ENCODE measurements around the gene AVPI1. TPM values are rescaled to one million over a fixed set of nuclear protein-coding genes. Genes with fewer than 3 reads are reported as not detected.

The AVPI1 gene
- total RNA-seq, 1 donor from 2014 or later = 1.3 TPM

DNA sequence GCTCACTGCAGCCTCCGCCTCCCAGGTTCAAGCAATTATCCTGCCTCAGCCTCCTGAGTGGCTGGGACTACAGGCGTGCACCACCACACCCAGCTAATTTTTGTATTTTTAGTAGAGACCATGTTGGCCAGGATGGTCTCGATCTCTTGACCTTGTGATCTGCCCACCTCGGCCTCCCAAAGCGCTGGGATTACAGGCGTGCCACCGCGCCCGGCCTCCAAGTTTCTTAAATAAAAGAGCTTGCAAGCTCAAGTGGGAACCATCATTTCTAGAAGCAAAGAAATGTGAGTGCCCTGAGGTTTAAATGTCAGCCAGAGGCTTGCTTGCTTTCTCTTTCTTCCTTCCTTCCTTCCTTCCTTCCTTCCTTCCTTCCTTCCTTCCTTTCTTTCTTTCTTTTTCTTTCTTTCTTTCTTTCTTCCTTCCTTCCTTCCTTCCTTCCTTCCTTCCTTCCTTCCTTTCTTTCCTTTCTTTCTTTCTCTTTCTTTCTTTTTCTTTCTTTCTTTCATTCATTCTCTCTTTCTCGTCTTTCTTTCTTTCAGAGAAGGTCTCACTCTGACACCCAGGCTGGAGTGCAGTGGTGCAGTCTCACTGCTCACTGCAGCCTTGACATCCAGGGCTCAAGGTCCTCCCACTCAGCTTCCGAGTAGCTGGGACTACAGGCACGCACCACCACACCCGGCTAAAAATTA, 44.4 kb downstream of the AVPI1 start:
- intact Hi-C loops (cut with micrococcal nuclease) = loop anchor here (5.0 kb wide), 2 partner anchors 240 to 810 kb away; partner anchors contain the start of genes LCOR and RRP12

GRCh38 chr10:97640868-97641811, 45.9 kb downstream of the AVPI1 start:
- intact Hi-C loops (cut with micrococcal nuclease) = loop anchor here (1.0 to 5.0 kb wide), 8 partner anchors 8 to 809 kb away; partner anchors contain the start of genes AVPI1, EXOSC1, LCOR and MMS19

GRCh38 chr10:97640174-97640867, 46.7 kb downstream of the AVPI1 start, which contains the start of gene PI4K2A:
PI4K2A (plus strand) TSS chr10:97640671; CDS start chr10:97640743, 72 bp downstream.
- intact Hi-C loops (cut with micrococcal nuclease) = loop anchor here (1.0 to 5.0 kb wide), 8 partner anchors 8 to 808 kb away; partner anchors contain the start of genes AVPI1, EXOSC1, LCOR and MMS19

GRCh38 chr10:97639090-97639489, 48.0 kb downstream of the AVPI1 start:
- intact Hi-C loops (cut with micrococcal nuclease) = loop anchor here (10.0 kb wide), 1 partner anchor 344 kb away; the partner anchor contains the start of gene ARHGAP19

- intact Hi-C loops (cut with micrococcal nuclease) = loop anchor here (10.0 kb wide), 1 partner anchor 341 kb away; the partner anchor contains the start of gene ARHGAP19
Observed at GRCh38 chr10:97635577-97635976, 51.5 kb downstream of the AVPI1 start.

DNA sequence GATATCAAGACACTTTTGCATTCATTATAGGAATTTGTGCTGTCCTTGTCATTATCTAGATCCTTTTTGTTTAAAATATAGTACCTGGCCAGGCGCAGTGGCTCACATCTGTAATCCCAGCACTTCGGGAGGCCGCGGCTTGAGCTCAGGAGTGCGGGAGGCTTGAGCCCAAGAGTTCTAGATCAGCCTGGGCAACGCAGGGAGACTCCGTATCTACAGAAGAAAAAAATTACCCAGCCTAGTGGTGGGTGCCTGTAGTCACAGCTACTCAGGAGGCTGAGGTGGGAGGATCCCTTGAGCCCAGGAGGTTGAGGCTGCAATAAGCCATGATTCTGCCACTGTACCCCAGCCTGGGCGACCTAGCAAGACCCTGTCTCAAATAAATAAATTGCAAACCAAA, 53.1 kb downstream of the AVPI1 start:
- intact Hi-C loops (cut with micrococcal nuclease) = loop anchor here (2.0 to 10.0 kb wide), 5 partner anchors 103 to 339 kb away; partner anchors contain the start of genes ARHGAP19, EXOSC1, MMS19 and PGAM1

DNA sequence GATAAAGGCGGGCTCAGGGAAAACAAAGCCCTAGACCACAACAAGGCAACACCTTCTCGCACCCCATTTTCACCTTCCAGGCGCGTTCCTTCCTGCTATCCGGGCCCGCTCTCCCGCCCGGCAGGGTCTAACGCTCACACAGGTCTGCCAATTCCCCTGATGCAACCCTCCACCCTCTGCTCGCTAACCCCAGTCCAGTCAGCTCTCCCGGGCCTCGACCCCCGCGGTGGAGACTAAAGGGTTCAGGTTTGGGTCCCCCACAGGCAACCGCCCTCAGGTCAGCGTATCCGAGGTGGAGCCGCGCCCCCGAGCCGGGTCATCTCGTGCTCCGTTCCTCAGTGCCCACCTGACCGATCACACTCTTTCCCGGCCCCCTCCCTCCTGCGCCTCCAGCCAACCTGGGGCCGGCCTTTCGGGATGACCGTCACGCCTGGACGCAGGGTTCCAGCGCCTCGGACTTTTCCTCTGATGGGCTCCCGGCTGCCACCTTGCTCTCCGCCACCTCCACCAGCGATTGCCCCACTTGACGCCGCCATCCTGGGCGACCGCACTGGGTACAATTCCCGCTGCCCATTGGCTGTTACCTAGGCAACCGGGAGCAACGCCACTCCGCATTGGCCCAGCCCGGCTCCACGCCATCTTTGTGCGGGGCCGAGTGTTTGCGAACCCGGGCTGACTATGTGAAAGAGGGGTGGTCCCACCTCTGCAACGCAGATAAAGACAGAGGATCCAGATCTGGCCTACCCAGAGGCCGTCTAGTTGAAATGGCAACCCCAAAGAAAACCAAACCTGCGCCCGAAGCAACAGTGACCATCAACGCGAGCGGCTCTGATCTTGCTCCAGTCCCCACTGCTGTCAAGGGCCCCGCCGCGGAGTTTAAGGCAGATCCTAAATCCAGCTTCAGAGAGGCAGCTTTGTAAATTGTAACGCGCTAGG, 53.8 kb downstream of the AVPI1 start, which contains the start of gene MORN4:
Gene MORN4 (minus strand): TSS at position 552 of the 936 bp plus-strand sequence. CDS start 13,847 bp downstream, outside the sequence.
- intact Hi-C loops (cut with micrococcal nuclease) = loop anchor here (1.0 to 10.0 kb wide), 6 partner anchors 7 to 338 kb away; partner anchors contain the start of genes ARHGAP19, EXOSC1, MMS19 and PGAM1

DNA sequence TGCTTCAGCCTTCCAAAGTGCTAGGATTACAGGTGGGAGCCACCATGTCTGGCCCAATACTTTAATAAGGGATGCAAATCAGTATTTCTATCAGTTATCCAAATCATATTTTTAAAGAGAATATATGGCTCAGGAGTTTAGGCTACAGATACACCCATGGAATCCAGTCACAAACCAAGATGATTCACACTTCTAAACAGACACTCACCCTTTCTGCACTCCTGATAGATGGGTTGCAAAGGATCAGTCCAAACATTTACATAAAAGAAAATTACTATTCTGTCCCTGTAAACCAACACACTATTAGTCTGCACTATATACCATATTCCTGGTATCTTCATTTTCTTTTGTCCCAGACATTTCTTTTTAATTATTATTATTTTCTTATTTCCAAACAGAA, 55.9 kb downstream of the AVPI1 start:
- intact Hi-C loops (cut with micrococcal nuclease) = loop anchor here (10.0 kb wide), 1 partner anchor 336 kb away; the partner anchor contains the start of gene ARHGAP19

- intact Hi-C loops (cut with micrococcal nuclease) = no loop called here
Observed at GRCh38 chr10:97629289-97629688, 57.8 kb downstream of the AVPI1 start.

DNA sequence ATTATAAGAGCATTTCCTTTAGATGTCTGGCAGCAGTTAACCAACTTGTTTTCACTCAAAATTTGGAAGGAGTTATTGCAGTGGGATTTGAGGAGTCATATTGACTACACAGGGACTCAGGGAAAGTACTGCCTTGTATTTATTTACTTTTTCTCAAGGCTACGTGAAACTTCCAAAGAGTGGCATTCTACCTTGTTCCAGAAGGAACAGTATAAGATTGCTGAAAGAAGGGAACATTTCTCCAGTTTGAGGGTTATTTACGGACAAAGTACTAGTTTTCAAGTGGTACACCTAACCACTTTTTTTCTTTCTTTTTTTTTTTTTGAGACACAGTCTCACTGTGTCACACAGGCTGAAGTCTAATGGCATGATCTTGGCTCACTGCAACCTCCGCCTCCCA, 58.8 kb downstream of the AVPI1 start:
- intact Hi-C loops (cut with micrococcal nuclease) = no loop called here

DNA sequence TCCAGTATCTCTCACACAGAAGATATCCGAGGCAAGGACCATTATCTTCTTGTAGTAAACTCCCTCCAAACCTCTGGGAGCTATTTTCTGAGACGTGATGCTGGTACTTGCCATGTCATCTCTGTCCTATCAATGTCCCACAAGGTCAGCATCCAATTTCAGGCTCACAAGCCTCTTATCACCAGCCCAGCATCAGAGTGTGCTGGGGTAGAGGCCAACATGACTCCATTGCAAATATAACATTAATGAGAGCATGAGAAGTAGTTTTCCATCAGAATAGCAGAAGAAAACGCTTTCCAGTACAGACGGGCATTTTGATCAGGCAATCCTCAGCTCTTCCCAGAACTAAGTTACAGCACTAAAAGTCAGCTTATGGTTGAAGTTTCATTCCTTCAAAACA, 59.3 kb downstream of the AVPI1 start:
- intact Hi-C loops (cut with micrococcal nuclease) = no loop called here

Other genes starting within 250 kb of the AVPI1 start
- 53.9 and 55.1 TPM in 2 replicates for gene EXOSC1, start 241.2 kb downstream of the AVPI1 start, total RNA-seq
- gene ZDHHC16, start 241.1 kb downstream of the AVPI1 start, total RNA-seq = 42.3 and 42.4 TPM in 2 replicates
- gene MMS19, start 188.8 kb downstream of the AVPI1 start, total RNA-seq = 70.2 and 73.2 TPM in 2 replicates
- 0.61 and 0.77 TPM in 2 replicates for gene UBTD1, start 188.3 kb downstream of the AVPI1 start, total RNA-seq
- 0.36 and 0.52 TPM in 2 replicates for gene ANKRD2, start 114.5 kb downstream of the AVPI1 start, total RNA-seq
- not detected in 2 replicates for gene HOGA1, start 102.9 kb downstream of the AVPI1 start, total RNA-seq
- not detected in 2 replicates for gene C10orf62, start 97.5 kb downstream of the AVPI1 start, total RNA-seq
- 1.2 and 1.3 TPM in 2 replicates for gene MORN4, start 53.7 kb downstream of the AVPI1 start, total RNA-seq
- gene PI4K2A, start 46.6 kb downstream of the AVPI1 start, total RNA-seq = 10.9 and 11.9 TPM in 2 replicates
- gene MARVELD1, start 26.5 kb upstream of the AVPI1 start, total RNA-seq = 4.1 and 5.4 TPM in 2 replicates
- gene ZFYVE27, start 49.9 kb upstream of the AVPI1 start, total RNA-seq = 33.8 and 33.9 TPM in 2 replicates
- not detected in 2 replicates for gene SFRP5, start 84.8 kb upstream of the AVPI1 start, total RNA-seq
- gene GOLGA7B, start 162.6 kb upstream of the AVPI1 start, total RNA-seq = 5.3 and 5.6 TPM in 2 replicates

All from T-helper 2 cell treated with Interferon-gamma antibody and Interleukin-4, amounts not matched to agents 100 ng/mL and 5 ng/mL, for 36 hours (primary cell).